Activated CD8-positive, alpha-beta T cell treated with anti-CD3 and anti-CD28 coated beads for 36 hours (primary cell): ENCODE measurements around the gene SLC22A31. TPM values are rescaled to one million over a fixed set of nuclear protein-coding genes. Genes with fewer than 3 reads are reported as not detected.

ENCODE experiments used
- ATAC-seq: fragments of 200-7000 bp; cut with Tn5 transposase; one replicate; pipeline ENCODE4 v1.10.0; 2021; ENCODE audit warnings: mild to moderate bottlenecking, moderate library complexity
- CTCF ChIA-PET: fragments of 350-600 bp; sonication (Branson Sonifier 250); formaldehyde crosslinking; loops from one replicate; lab custom pipeline; 2021; ENCODE audit warnings: antibody characterized with exemption; lab: Charles Lee
- POLR2A ChIA-PET: fragments of 350-600 bp; sonication (Branson Sonifier 250); formaldehyde crosslinking; loops from one replicate; lab custom pipeline; 2021; ENCODE audit warnings: antibody characterized with exemption; lab: Charles Lee
- DNase-seq: peaks from one replicate; pipeline ENCODE4 v3.0.0-alpha.2; 2020
- H3K27ac Mint-ChIP-seq: one replicate; pipeline ENCODE4 v1.8.0; 2021; ENCODE audit warnings: mild to moderate bottlenecking, mixed read lengths
- H3K27me3 Mint-ChIP-seq: one replicate; pipeline ENCODE4 v1.8.0; 2021; ENCODE audit warnings: mixed read lengths
- H3K36me3 Mint-ChIP-seq: one replicate; pipeline ENCODE4 v1.8.0; 2021; ENCODE audit warnings: low read depth, mixed read lengths
- H3K4me1 Mint-ChIP-seq: one replicate; pipeline ENCODE4 v1.8.0; 2021; ENCODE audit warnings: low read depth, mixed read lengths
- H3K4me3 Mint-ChIP-seq: one replicate; pipeline ENCODE4 v1.8.0; 2021; ENCODE audit warnings: mild to moderate bottlenecking, moderate library complexity, mixed read lengths
- H3K9me3 Mint-ChIP-seq: one replicate; pipeline ENCODE4 v1.8.0; 2021; ENCODE audit warnings: mixed read lengths
- CTCF ChIP-seq: fragments of 200-600 bp; IDR thresholded peaks from one replicate; pipeline ENCODE4 v1.8.0; 2022; ENCODE audit warnings: antibody characterized with exemption, mild to moderate bottlenecking
- intact Hi-C: fragments of 100-400 bp; cut with micrococcal nuclease; formaldehyde crosslinking; loops from one replicate; pipeline ENCODE4 v1.10.0; 2022
- total RNA-seq, 2 experiments: library from RNA; stranded (reverse); gene quantifications; one replicate each; pipeline ENCODE4 v1.2.3, GENCODE V29; 2021

The SLC22A31 gene
- total RNA-seq, 2 experiments from 2014 or later, result 0.16 to 0.20 TPM

GRCh38 chr16:89164847-89165680 lies 35.3 kb downstream of the SLC22A31 start:
- POLR2A ChIA-PET, result no interaction called here
- CTCF ChIA-PET, result no interaction called here
- TF ChIP-seq CTCF, result no peak
- Mint-ChIP-seq H3K27me3 (no peaks in the 10 kb centered on the region), H3K4me3 (no peak overlapping the region), H3K4me1 (no peaks in the 10 kb centered on the region), H3K27ac (no peak overlapping the region), H3K36me3 (no peaks in the 10 kb centered on the region), H3K9me3 (no peaks in the 10 kb centered on the region)
- DNase-seq, result no peak
- no peak for ATAC-seq
- intact Hi-C loops, result loop anchor here (5.0 kb wide), 1 partner anchor 223 kb away; no protein-coding TSS in a partner anchor

- TF ChIP-seq CTCF, result no peak
- Mint-ChIP-seq H3K4me1 (no peaks in the 10 kb centered on the region), H3K27me3 (no peaks in the 10 kb centered on the region), H3K27ac (no peak overlapping the region), H3K4me3 (no peak overlapping the region), H3K9me3 (no peaks in the 10 kb centered on the region), H3K36me3 (no peaks in the 10 kb centered on the region)
- no peak for DNase-seq
- ATAC-seq, result no peak
- ChIA-PET POLR2A (no interaction called here), CTCF (no interaction called here)
- intact Hi-C loops, result no loop called here
Observed at GRCh38 chr16:89164436-89164835, 35.9 kb downstream of the SLC22A31 start.

GRCh38 chr16:89163297-89163696 lies 37.0 kb downstream of the SLC22A31 start:
- intact Hi-C loops, result no loop called here
- H3K27me3 Mint-ChIP-seq, result no peaks in the 10 kb centered on the region
- ChIA-PET POLR2A (interaction anchor here (0.9 kb wide), 1 partner anchor 8 kb away, joined by 3 read pairs; no protein-coding TSS in a partner anchor), CTCF (no interaction called here)
- H3K4me3 Mint-ChIP-seq, result no peak overlapping the region
- DNase-seq (no peak), ATAC-seq (no peak)
- H3K4me1 Mint-ChIP-seq, result no peaks in the 10 kb centered on the region
- TF ChIP-seq CTCF, result no peak
- no peaks in the 10 kb centered on the region for H3K9me3 Mint-ChIP-seq
- no peaks in the 10 kb centered on the region for H3K36me3 Mint-ChIP-seq
- H3K27ac Mint-ChIP-seq, result no peak overlapping the region

GRCh38 chr16:89161763-89162713 lies 38.3 kb downstream of the SLC22A31 start:
- ChIA-PET POLR2A (no interaction called here), CTCF (interaction anchor here (1.2 kb wide), 1 partner anchor 350 kb away, joined by 3 read pairs; no protein-coding TSS in a partner anchor)
- peaks cover 3% of the 10 kb centered on the region for H3K9me3 Mint-ChIP-seq
- no peaks in the 10 kb centered on the region for H3K36me3 Mint-ChIP-seq
- DNase-seq (no peak), ATAC-seq (no peak)
- no peaks in the 10 kb centered on the region for H3K27me3 Mint-ChIP-seq
- no peak overlapping the region for H3K27ac Mint-ChIP-seq
- intact Hi-C loops, result no loop called here
- no peak for TF ChIP-seq CTCF
- H3K4me1 Mint-ChIP-seq, result no peaks in the 10 kb centered on the region
- no peak overlapping the region for H3K4me3 Mint-ChIP-seq
